HG03342 (cell line): ENCODE measurements around the gene FOLH1.
"Not testable (repeated sequence)": the region's sequence is repeated elsewhere in the genome, so short reads cannot be mapped to it uniquely, and the experiment has no call there.

Source experiments
- ATAC-seq: cut with Tn5 transposase; IDR thresholded peaks from one replicate; pipeline ENCODE4 v1.9.1; 2021; ENCODE audit warnings: mild to moderate bottlenecking, moderate library complexity; ENCODE audit not compliant: unreplicated experiment

Gene FOLH1

GRCh38 chr11:49184756-49185155, 23.6 kb downstream of the FOLH1 start:
- not testable (repeated sequence) for ATAC-seq

- ATAC-seq: not testable (repeated sequence)
Measured at GRCh38 chr11:49177936-49178335, 30.5 kb downstream of the FOLH1 start.

- not testable (repeated sequence) for ATAC-seq
Measured at GRCh38 chr11:49175378-49175777, 33.0 kb downstream of the FOLH1 start.

- not testable (repeated sequence) for ATAC-seq
Measured at GRCh38 chr11:49174691-49175366, 33.6 kb downstream of the FOLH1 start.

GRCh38 chr11:49171613-49172012, 36.8 kb downstream of the FOLH1 start:
- ATAC-seq: not testable (repeated sequence)

GRCh38 chr11:49169579-49169978, 38.8 kb downstream of the FOLH1 start:
- ATAC-seq: not testable (repeated sequence)

- ATAC-seq: not testable (repeated sequence)
Measured at GRCh38 chr11:49168992-49169391, 39.4 kb downstream of the FOLH1 start.

- no peak for ATAC-seq
Measured at GRCh38 chr11:49151211-49151610, 57.2 kb downstream of the FOLH1 start.

GRCh38 chr11:49102356-49102755, 106.0 kb downstream of the FOLH1 start:
- not testable (repeated sequence) for ATAC-seq
